DMS53 treated with DMSO at 0.1 percent for 48 hours (cell line): ENCODE measurements around the gene PRPF4.
"Not testable (repeated sequence)": the region's sequence is repeated elsewhere in the genome, so short reads cannot be mapped to it uniquely, and the experiment has no call there.

Experiments used
- DNase-seq: peaks from one replicate; lab custom pipeline; 2025; ENCODE audit not compliant: unreplicated experiment; lab: John Stamatoyannopoulos, UW

Gene PRPF4

DNA sequence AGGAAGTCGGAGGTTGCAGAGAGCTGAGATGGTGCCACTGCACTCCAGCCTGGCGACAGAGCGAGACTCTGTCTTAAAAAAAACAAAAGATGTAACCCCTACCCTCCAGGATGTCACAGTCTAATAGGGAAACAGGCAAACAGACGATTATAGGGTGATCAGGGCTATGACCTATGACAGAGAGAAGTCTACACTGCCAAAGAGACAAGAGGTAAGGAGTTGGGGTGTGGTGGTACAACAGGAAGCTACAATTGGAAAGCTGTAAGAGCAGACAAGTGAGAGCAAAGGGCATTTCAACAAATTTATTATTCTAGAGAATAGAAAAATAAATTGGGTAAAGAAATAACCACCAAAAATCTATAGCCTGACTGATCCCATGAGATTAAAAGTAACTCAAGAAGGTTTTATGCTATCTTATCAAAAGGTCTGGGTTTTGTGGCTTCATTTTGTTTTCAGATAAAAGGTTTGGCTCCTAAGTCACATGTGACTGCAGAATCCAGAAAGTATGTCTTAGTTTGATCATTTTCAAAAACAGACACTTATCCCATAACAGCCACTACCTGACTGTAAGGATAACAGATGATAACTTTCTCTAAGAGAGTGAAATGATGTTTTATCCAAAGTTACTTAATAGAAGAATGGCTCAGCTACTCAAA lies 7.4 kb upstream of the PRPF4 start:
- no peak for DNase-seq

DNA sequence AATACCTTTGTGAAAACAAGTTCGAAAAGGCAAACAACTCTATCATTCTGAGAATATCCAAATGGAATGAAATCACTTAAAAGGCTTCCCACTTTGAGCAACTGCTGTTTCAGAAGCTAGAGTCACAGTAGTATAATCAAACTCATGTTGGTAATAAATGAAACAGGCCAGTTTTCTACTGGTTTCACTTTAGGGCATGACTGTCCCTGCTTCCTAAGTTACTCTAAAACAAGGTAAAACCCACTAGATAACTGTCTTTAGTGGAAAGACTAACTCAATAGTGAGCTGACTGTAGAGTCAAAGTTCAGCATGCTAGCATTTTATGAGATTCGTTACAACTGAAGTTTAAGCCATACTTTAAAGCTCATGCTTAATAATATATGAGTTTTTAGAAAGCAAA lies 6.1 kb upstream of the PRPF4 start:
- no peak for DNase-seq

DNA sequence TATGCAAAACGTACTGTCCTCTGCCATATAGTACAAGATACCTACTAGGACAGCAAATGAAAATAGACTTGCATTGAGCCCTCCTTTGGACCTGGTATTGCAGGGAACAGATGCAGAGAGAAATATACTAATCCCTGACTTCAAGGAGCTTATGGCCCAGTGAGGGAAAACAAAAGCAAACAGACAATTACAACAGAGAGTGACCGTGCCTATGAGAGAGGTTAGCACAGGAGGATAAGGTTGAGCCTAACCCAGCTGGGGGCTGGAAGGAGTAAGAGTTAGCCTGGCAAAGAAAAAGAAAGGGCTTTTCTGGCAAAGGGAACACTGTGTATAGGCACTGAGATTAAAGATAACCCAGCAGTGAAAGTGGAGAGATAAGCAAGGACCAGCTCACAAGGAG lies 5.6 kb upstream of the PRPF4 start:
- no peak for DNase-seq

DNA sequence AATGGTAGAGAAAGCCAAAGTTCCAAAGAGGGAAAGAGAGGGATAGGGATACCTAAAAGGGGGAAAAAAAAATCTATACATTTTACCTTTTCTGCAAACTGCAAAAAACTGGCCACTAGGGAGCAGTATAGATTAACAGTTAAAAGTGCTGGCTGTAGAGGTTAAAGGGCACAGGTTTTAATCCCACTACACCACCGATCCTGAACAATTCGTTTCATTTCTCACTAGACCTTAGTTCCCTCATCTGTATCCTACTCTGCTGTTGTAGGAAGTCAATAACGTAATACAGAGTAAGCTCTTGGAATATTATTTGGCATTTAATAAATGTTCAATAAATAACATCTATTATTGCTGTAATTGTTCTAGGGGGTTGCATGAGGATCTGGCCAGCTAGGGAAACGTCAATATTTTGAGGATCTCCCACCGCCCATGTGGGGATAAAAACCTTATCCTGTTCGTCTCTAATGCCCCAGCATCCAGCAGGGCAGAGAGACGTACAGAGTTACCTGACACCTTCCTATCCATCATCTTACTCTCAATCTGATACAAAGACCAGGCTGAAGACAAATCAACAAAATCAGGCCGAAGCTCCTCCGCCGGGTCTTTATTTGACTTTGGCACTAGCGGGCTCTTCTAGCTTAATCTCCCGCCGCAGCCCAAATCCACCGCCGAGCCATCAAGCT lies 843 bp upstream of the PRPF4 start:
- peak; percentile 61 for DNase-seq

DNA sequence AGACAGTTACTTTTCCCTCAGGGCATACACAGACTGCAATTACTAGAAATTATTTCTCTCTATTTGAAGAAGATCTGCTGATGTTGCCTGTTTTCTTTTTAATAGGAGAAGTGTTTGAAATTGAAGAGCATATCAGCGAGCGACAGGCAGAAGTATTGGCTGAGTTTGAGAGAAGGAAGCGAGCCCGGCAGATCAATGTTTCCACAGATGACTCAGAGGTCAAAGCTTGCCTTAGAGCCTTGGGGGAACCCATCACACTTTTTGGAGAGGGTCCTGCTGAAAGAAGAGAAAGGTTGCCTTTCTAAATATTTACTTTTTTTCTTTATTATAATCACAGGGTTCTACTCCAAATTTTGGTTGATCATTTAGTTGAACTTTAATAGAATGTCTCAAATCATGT lies 3.4 kb downstream of the PRPF4 start:
- DNase-seq: no peak

DNA sequence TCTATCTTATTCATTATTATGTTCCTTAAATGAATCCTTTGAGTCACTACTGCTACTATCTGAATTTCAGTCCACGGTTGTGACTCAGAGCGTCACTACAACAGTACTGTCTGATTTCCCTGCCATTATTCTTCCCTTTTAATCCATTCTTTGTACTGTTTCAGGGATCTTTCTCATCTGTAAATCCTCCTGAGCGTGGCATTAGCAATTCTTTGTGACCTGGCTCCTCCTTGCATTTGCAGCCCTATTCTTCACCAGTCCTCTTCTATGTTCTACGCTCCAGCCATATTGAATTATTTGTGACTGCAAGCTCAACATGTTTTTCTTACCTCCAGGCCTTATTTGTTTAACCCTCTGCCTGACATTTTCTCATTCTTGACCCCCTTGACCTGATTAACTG lies 5.9 kb downstream of the PRPF4 start:
- no peak for DNase-seq

DNA sequence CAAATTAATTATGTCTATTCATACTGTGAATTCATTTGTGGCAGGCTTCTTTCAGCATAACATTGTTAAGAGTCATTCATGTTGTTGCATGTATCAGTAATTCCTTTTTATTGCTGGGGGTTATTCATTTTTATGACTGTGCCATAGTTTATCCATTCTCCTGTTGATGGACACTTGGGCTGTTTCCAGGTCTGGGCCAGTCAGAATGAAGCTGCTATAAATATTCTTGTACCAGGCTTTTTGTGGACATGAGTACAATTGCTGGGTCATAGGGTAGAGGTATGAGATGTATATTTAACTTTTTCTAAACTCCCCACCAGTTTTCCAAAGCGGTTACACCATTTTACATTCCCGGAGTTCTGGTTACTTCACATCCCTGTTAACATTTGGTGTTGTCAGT lies 13.6 kb downstream of the PRPF4 start:
- no peak for DNase-seq

DNA sequence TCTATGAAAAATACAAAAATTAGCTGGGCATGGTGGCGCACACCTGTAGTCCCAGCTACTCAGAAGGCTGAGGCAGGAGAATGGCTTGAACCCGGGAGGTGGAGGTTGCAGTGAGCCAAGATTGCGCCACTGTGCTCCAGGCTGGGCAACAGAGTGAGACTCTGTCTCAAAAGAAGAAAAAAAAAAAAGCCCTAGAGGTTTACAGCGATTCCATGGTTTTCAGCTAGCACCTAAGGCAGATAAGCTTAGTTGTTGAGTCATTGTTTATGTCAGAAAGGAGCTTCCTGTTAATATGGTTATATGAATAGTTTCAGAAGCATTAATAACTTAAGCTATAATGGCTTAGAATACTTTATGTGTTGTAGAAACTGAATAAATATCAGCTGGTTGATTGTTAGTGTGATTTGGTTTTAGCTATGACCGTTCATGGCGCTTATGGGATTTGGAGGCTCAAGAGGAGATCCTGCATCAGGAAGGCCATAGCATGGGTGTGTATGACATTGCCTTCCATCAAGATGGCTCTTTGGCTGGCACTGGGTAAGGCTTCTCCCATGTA lies 14.7 kb downstream of the PRPF4 start:
- no peak for DNase-seq

DNA sequence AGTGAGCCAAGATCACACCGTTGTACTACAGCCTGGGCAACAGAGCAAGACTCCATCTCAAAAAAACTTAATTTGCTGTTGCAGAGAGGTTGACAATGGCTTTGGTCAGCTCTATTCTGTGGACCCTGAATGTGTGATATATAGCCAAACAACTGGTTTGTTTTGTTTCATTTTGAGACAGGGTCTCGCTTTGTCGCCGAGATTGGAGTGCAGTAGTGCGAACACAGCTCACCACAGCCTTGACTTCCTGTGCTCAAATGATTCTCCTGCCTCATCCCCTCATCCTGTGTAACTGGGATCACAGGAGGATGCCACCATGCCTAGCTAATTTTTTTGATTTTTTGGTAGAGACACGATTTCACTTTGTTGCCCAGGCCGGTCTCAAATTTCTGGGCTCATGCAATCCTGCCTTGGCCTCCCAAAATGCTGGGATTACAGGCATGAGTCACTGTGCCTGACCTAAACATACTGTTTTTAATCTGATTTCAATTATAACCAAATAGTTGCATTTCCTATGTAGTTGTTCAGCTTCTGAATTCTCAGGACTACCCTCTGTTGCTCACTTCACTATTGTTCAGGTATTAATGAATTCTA lies 17.9 kb downstream of the PRPF4 start:
- no peak for DNase-seq

DNA sequence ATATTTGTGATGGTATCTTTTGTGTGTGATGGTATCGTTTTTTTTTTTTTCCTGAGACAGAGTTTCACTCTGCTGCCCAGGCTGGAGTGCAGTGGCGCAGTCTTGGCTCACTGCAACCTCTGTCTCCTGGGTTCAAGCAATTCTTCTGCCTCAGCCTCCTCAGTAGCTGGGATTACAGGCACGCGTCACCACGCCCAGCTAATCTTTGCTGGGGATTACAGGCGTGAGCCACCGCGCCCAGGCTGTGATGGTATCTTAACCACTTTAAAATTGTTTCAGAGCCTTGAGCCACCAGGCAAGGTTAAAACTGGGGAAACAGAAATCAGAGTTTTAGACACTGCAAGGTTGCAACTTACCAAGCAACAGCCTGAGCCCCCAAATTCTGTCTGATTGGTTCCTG lies 20.8 kb downstream of the PRPF4 start:
- not testable (repeated sequence) for DNase-seq

DNA sequence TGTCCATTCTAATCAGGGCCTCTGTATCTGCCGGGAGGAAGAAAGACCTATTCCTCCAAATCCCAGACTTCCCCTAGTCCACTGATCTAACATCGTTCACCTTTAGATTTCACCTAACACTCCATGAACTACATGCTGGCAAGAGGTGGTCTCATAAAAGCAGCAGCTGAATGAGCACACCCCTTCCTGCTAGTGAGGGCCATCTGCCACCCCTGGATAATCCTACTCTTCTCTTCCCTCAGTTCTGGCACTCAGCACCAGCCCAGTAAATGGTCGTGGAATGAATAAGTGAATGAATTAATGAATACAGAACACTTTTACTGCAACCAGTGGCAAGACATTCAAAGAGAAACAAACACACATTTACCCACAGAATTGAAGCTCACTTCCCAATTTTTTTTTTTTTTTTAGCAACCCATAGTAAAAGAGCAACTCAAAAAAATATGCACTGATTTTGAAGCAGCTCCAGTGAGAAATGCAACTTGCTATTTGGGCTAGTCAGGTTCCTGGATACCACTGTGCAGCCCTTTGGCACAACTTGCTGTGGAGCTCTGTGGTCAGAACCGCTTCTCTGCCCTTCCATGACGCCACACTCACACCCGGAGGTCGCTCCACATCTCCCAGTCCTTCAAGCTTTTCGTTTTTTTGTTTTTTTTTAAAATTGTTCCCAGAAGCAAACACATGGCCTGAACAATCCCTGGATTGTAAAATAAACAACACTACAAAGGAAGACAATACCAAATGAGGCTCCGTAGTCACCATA lies 21.5 kb downstream of the PRPF4 start:
- no peak for DNase-seq

DNA sequence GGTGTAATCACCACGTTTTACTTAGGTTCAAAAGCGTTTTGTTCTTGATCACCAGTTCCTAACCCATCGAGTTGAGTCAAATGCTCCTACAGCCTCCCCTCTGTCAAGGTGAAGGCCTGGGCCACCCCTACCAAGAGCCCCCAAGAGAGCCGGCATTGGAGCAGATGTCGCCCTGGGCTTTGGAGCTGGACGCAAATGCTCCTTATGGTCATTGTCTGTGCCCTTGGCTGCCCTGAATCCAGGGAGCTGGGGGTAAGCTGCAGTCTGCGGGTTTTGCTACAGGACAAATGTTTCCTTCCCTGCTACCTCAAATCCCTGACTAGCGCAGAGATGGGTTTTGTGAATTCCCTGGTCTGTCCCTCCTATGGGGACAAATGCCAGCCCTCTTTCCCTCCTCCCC lies 22.9 kb downstream of the PRPF4 start:
- DNase-seq: no peak

DNA sequence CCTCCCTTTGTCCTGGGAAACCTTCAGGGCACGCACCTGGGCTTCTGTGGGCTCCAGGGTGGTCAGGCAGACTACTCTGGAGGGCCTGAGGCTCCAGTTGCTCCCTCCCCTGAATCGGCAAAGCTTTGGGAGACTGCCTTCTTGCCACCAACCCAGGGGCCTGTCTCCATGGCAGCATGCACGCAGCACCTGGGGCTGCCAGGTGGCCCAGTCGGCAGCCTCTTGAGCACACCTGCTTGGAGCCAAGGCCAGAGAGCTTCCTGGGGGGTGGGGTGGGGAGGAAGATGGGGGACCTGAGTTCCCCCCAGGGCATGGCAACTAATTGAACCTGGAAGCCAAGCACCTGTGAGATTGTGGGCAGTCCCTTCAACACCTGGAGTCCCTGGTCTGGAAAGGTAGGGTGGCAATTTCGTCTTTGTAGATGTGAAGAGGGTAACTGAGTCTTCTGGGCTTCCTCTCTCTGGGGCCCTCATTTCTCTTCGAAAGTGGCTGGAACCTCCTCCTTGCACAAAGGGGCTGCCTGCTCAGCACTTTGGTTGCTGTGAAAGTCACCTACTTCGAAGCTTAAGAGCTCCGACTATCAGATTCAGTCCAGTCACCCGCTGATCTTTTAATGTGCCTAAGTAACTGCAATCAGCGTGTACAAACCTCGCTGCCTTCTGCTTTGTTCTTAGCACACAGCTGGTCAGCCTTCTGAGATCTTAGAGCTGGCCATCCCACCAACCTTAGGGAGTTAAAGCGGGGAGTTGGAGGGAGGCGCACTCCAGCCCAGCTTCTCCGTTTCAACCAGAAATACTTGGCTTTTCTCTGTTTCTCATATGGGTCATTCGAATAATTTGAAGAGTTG lies 23.7 kb downstream of the PRPF4 start:
- peak; percentile 53 for DNase-seq

DNA sequence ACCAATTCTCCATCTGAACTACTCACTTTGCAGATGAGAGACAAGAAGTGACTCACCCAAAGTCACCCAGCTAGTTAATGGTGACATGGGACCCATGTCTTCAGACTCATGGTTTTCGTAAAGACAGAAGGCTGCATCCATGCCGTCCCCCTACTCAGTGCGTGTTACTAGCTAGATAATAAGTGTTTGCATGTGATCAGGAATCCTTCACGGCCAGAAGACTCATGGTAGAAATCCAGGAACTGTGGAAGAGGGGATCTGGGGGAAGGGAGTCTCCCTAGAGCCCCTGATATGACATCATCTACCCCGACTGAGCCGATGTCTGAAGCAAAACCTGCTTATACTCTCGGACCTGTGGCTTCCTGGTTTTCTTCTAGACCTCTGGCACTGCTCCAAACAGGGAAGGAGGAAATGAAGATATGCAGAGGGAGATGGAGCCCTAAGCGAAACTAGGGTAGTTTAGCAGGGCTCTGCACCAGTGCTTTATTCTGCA lies 24.4 kb downstream of the PRPF4 start:
- DNase-seq: peak; percentile 64

DNA sequence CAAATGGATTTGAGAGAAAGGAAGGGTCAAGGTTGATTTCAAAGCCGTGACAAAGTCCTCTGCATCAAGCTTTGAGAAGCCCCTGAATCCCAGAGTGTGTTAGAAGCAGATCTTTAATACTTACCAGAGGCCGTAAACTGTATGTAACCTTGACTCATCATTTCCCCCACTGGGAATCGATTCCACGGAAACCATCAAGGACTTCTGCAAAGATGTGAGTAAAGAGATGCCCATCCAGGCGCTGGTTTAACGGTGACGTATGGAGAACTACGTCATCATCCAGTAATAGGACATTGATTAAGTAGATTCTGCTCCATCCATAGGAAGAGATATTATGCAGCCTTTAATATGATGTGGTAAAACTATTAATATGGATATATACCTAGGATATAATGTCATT lies 26.1 kb downstream of the PRPF4 start:
- no peak for DNase-seq

DNA sequence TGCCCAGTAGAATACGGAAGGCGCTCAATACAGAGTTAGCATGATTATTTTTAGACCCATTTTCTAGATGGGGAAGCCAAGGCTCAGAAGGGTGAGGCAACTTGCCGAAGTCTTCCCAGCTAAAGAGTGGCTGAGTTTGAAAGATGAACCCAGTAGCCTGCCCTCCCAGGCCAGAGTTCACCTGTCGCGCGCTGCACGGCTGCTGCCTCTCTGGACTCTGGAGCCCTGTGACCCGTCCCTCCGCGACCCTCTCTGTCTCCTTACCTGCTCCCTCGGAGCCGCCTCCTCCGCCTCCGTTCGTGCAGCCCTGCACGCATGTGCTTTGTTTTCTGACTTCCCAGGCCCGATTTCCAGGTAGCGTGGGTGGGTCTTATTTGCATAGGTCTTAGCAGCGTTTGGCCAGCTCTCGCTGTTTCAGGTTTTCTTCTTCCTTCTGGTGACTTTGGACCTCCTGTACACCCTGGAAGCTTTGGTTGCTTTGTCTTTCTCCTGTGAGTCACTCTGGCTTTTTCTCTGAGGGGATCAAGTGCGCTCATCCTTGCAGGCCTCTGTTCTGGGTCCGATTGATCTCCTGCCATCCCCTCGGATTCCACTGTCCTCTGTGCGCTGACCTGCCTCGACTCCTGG lies 27.4 kb downstream of the PRPF4 start, which contains the start of gene RNF183:
TSS of gene RNF183 (minus strand) at position 585 of the 627 bp plus-strand sequence. CDS start 5,192 bp downstream, outside the sequence.
- no peak for DNase-seq

DNA sequence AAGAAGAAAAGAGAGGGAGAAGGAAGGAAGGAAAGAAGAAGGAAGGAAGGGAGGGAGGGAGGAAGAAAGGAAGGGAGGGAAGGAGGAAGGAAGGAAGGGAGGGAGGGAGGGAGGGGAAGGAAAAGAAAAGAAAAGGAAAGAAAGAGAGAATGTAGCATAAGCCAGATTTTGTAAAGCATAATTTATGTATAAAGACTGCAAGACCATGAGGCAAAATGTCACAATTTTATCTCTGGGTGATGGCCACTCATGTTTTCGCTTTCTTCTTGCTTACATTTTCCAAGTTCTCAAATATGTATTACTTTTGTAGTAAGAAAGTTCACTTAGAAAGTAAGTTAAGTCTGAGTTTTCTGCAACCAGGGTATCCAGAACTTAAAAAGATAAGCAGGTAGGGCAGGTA lies 31.1 kb downstream of the PRPF4 start:
- DNase-seq: no peak

DNA sequence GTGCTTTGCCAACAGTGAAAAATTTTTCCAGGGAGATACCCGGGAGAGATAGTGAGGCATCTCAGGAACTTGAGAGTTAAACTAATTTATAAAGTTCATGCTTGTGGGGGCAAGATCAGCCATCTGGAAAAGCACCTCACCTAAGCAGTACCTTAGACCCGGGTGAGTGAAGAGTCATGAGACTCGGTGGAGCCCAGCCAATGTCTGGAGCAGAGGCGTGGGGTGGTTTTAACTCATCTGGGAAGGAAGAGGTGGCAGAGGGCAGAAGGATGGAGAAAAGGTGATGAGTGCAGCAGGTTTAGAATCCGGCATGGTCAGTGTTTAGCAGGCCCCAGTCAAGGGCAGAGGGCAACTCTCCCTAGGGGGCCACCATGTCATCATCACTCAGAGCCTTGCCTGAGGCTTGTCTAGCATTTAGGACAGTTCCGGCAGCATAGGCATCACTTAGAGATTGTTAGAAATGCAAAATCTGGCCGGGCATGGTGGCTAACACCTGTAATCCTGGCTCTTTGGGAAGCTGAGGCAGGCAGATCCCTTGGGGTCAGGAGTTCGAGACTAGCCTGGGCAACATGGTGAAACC lies 32.0 kb downstream of the PRPF4 start:
- no peak for DNase-seq

DNA sequence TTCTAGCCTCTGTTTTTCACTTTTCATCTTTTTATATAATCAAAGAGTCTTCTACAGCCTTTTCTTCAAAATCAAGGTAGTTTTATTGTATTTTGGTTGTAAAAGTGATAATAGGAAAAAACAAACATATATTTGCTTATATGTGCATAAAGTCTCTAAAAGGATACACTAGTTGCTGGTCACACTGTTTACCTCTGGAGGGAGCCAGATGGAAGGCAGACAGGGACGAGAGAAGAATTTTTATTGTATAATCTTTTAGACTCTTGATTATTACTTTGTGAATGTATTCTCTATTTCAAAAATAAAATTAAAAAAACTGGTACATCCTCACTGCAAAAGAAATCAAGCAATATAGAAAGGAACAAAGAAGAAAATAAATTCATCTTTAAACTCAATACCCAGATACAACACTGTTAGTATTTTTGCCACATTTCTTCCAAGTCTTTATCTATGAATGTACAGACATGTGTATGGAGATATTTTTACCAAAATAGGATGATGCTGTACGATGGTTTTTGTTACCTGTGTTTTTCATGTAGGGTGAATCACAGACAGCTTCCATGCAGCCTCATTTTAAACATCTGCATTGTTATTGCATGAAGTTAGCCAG lies 33.9 kb downstream of the PRPF4 start:
- peak; percentile 10 for DNase-seq
